ENCODE results near the gene SERGEF. TPM values are rescaled to one million over a fixed set of nuclear protein-coding genes. Genes with fewer than 3 reads are reported as not detected.

Gene SERGEF
- total RNA-seq, 2 donors from 2014 or later = 26.7 to 42.1 TPM

DNA sequence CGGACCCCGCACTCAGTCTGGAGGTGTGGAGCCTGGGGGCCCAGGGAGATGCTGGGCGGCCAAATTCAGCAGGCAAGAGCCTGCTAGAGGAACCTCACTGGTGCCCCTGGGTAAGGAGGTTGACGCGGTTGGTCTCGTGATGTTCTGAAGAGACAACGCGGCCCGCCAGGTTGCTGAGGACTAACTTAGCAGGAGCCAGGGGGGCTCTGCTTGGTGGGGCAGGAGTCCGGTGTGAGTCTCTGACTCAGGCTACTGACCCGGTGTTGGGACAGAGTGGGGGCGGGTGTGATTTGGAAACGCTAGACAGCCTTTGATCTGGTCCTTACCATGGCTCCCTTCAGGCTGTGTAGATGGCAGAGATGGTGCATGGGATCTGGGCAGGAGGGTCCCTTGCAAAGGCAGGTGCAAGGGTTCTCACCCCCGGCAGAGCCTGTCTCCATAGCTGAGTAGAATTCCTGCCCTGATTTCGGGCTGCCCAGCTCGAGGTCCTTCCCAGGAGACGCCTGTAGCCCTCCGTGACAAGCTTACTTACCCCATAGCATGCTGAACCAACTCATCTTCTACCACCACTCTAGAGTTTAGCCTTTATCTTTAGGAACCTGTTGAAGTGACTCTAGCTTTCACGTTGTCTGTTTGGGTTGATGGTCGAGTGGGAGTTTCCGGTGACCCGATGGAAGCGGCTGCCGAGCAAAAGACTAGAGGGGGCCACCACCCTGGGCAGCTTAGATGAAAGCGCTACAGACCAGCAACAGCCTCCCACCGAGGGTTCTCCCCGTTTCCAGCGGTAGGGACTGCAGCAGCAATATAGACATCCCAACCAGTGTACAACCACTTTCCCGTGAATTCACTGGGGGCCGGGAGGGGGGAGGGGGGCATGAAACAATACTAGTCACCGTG lies 239.9 kb downstream of the SERGEF start:
- Histone ChIP-seq H3K27me3 (ENCODE audit: control insufficient read depth, insufficient read depth, low read length, poor library complexity, severe bottlenecking) (no peaks in the 10 kb centered on the region), H3K36me3 (ENCODE audit: control insufficient read depth, insufficient read depth, low read length) (no peaks in the 10 kb centered on the region), H3K9ac (ENCODE audit: extremely low read depth, low read length, poor library complexity, severe bottlenecking) (no peak overlapping the region), H3K4me1 (ENCODE audit: control insufficient read depth, insufficient read depth, low read length) (no peaks in the 10 kb centered on the region), H3K4me3 (ENCODE audit: low read length) (no peak overlapping the region), H3K9me3 (ENCODE audit: control insufficient read depth, low read length) (no peaks in the 10 kb centered on the region), H3K27ac (ENCODE audit: low read depth, low read length) (no peak overlapping the region)
- H3K27ac Mint-ChIP-seq = no peak overlapping the region
- H3K4me3 Mint-ChIP-seq = no peak overlapping the region
- TF ChIP-seq, protein P1, sequence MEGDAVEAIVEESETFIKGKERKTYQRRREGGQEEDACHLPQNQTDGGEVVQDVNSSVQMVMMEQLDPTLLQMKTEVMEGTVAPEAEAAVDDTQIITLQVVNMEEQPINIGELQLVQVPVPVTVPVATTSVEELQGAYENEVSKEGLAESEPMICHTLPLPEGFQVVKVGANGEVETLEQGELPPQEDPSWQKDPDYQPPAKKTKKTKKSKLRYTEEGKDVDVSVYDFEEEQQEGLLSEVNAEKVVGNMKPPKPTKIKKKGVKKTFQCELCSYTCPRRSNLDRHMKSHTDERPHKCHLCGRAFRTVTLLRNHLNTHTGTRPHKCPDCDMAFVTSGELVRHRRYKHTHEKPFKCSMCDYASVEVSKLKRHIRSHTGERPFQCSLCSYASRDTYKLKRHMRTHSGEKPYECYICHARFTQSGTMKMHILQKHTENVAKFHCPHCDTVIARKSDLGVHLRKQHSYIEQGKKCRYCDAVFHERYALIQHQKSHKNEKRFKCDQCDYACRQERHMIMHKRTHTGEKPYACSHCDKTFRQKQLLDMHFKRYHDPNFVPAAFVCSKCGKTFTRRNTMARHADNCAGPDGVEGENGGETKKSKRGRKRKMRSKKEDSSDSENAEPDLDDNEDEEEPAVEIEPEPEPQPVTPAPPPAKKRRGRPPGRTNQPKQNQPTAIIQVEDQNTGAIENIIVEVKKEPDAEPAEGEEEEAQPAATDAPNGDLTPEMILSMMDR (conservative IDR thresholded peaks at IDR 0.05) = no peak
- H3K4me1 Mint-ChIP-seq = no peaks in the 10 kb centered on the region
- H3K36me3 Mint-ChIP-seq (ENCODE audit: low read depth) = no peaks in the 10 kb centered on the region
- no peaks in the 10 kb centered on the region for H3K9me3 Mint-ChIP-seq
- DNase-seq = no peak
- no peaks in the 10 kb centered on the region for H3K27me3 Mint-ChIP-seq (ENCODE audit: insufficient read depth)
- WGBS, 2 experiments (ENCODE audit: insufficient coverage in 1 of 2, insufficient read length in 1 of 2) = 92 to 94% methylated on average over 19 to 31 of the region's 31 CpGs

DNA sequence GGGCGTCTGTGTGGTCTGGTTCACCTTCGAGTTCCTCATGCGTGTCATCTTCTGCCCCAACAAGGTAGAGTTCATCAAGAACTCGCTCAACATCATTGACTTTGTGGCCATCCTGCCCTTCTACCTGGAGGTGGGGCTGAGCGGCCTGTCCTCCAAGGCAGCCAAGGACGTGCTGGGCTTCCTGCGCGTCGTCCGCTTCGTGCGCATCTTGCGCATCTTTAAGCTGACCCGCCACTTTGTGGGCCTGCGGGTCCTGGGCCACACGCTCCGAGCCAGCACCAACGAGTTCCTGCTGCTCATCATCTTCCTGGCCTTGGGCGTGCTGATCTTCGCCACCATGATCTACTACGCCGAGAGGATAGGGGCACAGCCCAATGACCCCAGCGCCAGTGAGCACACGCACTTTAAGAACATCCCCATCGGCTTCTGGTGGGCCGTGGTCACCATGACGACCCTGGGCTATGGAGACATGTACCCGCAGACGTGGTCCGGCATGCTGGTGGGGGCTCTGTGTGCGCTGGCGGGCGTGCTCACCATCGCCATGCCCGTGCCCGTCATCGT lies 240.9 kb downstream of the SERGEF start:
- no peak overlapping the region for H3K27ac Mint-ChIP-seq
- H3K4me1 Mint-ChIP-seq = no peaks in the 10 kb centered on the region
- no peak overlapping the region for H3K4me3 ChIP-seq (ENCODE audit: low read length)
- H3K36me3 ChIP-seq (ENCODE audit: control insufficient read depth, insufficient read depth, low read length) = no peaks in the 10 kb centered on the region
- WGBS, 2 experiments (ENCODE audit: insufficient coverage in 1 of 2, insufficient read length in 1 of 2) = 96 to 97% methylated on average over 32 to 37 of the region's 37 CpGs
- H3K27ac ChIP-seq (ENCODE audit: low read depth, low read length) = no peak overlapping the region
- no peaks in the 10 kb centered on the region for H3K9me3 ChIP-seq (ENCODE audit: control insufficient read depth, low read length)
- H3K4me3 Mint-ChIP-seq = no peak overlapping the region
- H3K4me1 ChIP-seq (ENCODE audit: control insufficient read depth, insufficient read depth, low read length) = no peaks in the 10 kb centered on the region
- no peaks in the 10 kb centered on the region for H3K27me3 ChIP-seq (ENCODE audit: control insufficient read depth, insufficient read depth, low read length, poor library complexity, severe bottlenecking)
- H3K27me3 Mint-ChIP-seq (ENCODE audit: insufficient read depth) = no peaks in the 10 kb centered on the region
- TF ChIP-seq, protein P1 (conservative IDR thresholded peaks at IDR 0.05) = no peak
- H3K9me3 Mint-ChIP-seq = no peaks in the 10 kb centered on the region
- no peak overlapping the region for H3K9ac ChIP-seq (ENCODE audit: extremely low read depth, low read length, poor library complexity, severe bottlenecking)
- DNase-seq = no peak
- H3K36me3 Mint-ChIP-seq (ENCODE audit: low read depth) = no peaks in the 10 kb centered on the region

GRCh38 chr11:17771415-17771814 lies 241.4 kb downstream of the SERGEF start:
- no peaks in the 10 kb centered on the region for H3K9me3 Mint-ChIP-seq
- no peaks in the 10 kb centered on the region for H3K36me3 ChIP-seq (ENCODE audit: control insufficient read depth, insufficient read depth, low read length)
- H3K4me3 ChIP-seq (ENCODE audit: low read length) = no peak overlapping the region
- no peaks in the 10 kb centered on the region for H3K4me1 Mint-ChIP-seq
- no peaks in the 10 kb centered on the region for H3K9me3 ChIP-seq (ENCODE audit: control insufficient read depth, low read length)
- H3K27me3 ChIP-seq (ENCODE audit: control insufficient read depth, insufficient read depth, low read length, poor library complexity, severe bottlenecking) = no peaks in the 10 kb centered on the region
- H3K4me1 ChIP-seq (ENCODE audit: control insufficient read depth, insufficient read depth, low read length) = no peaks in the 10 kb centered on the region
- H3K27ac Mint-ChIP-seq = no peak overlapping the region
- H3K27ac ChIP-seq (ENCODE audit: low read depth, low read length) = no peak overlapping the region
- no peaks in the 10 kb centered on the region for H3K27me3 Mint-ChIP-seq (ENCODE audit: insufficient read depth)
- H3K36me3 Mint-ChIP-seq (ENCODE audit: low read depth) = no peaks in the 10 kb centered on the region
- 96 to 97% methylated on average over 13 to 17 of the region's 17 CpGs for WGBS, 2 experiments (ENCODE audit: insufficient coverage in 1 of 2, insufficient read length in 1 of 2)
- TF ChIP-seq, protein P1 (conservative IDR thresholded peaks at IDR 0.05) = no peak
- DNase-seq = no peak
- no peak overlapping the region for H3K9ac ChIP-seq (ENCODE audit: extremely low read depth, low read length, poor library complexity, severe bottlenecking)
- H3K4me3 Mint-ChIP-seq = no peak overlapping the region
